ENCODE data around the gene CFAP100.

Gene CFAP100

GRCh38 chr3:126468028-126468891 lies 73.6 kb downstream of the CFAP100 start:
- Histone ChIP-seq H3K27me3 (ENCODE audit: control insufficient read depth, insufficient read depth, low read length) (no peaks in the 10 kb centered on the region), H3K27ac (ENCODE audit: low read depth, low read length) (no peak overlapping the region), H3K9ac (ENCODE audit: low read depth, low read length) (no peak overlapping the region), H3K36me3 (ENCODE audit: control insufficient read depth, insufficient read depth, low read length) (peaks cover 91% of the 10 kb centered on the region), H3K4me1 (ENCODE audit: control insufficient read depth, insufficient read depth, low read length) (peaks cover 8% of the 10 kb centered on the region), H3K4me3 (ENCODE audit: low read depth, low read length) (no peak overlapping the region), H3K9me3 (ENCODE audit: control insufficient read depth, insufficient read depth, low read length) (no peaks in the 10 kb centered on the region)

GRCh38 chr3:126469479-126469878 lies 74.8 kb downstream of the CFAP100 start:
- H3K36me3 ChIP-seq (ENCODE audit: control insufficient read depth, insufficient read depth, low read length), result peaks cover 79% of the 10 kb centered on the region
- no peak overlapping the region for H3K27ac ChIP-seq (ENCODE audit: low read depth, low read length)
- no peaks in the 10 kb centered on the region for H3K27me3 ChIP-seq (ENCODE audit: control insufficient read depth, insufficient read depth, low read length)
- H3K9me3 ChIP-seq (ENCODE audit: control insufficient read depth, insufficient read depth, low read length), result no peaks in the 10 kb centered on the region
- no peak overlapping the region for H3K4me3 ChIP-seq (ENCODE audit: low read depth, low read length)
- no peak overlapping the region for H3K9ac ChIP-seq (ENCODE audit: low read depth, low read length)
- peaks cover 14% of the 10 kb centered on the region for H3K4me1 ChIP-seq (ENCODE audit: control insufficient read depth, insufficient read depth, low read length)

GRCh38 chr3:126472277-126473006 lies 77.7 kb downstream of the CFAP100 start:
- peaks cover 23% of the 10 kb centered on the region for H3K4me1 ChIP-seq (ENCODE audit: control insufficient read depth, insufficient read depth, low read length)
- no peaks in the 10 kb centered on the region for H3K27me3 ChIP-seq (ENCODE audit: control insufficient read depth, insufficient read depth, low read length)
- no peaks in the 10 kb centered on the region for H3K9me3 ChIP-seq (ENCODE audit: control insufficient read depth, insufficient read depth, low read length)
- H3K4me3 ChIP-seq (ENCODE audit: low read depth, low read length), result no peak overlapping the region
- peaks cover 50% of the 10 kb centered on the region for H3K36me3 ChIP-seq (ENCODE audit: control insufficient read depth, insufficient read depth, low read length)
- H3K9ac ChIP-seq (ENCODE audit: low read depth, low read length), result no peak overlapping the region
- no peak overlapping the region for H3K27ac ChIP-seq (ENCODE audit: low read depth, low read length)

GRCh38 chr3:126473292-126474168 lies 78.8 kb downstream of the CFAP100 start:
- H3K36me3 ChIP-seq (ENCODE audit: control insufficient read depth, insufficient read depth, low read length), result peaks cover 39% of the 10 kb centered on the region
- no peak overlapping the region for H3K9ac ChIP-seq (ENCODE audit: low read depth, low read length)
- peaks cover 23% of the 10 kb centered on the region for H3K4me1 ChIP-seq (ENCODE audit: control insufficient read depth, insufficient read depth, low read length)
- no peak overlapping the region for H3K4me3 ChIP-seq (ENCODE audit: low read depth, low read length)
- H3K9me3 ChIP-seq (ENCODE audit: control insufficient read depth, insufficient read depth, low read length), result no peaks in the 10 kb centered on the region
- no peaks in the 10 kb centered on the region for H3K27me3 ChIP-seq (ENCODE audit: control insufficient read depth, insufficient read depth, low read length)
- H3K27ac ChIP-seq (ENCODE audit: low read depth, low read length), result no peak overlapping the region

GRCh38 chr3:126474498-126475412 lies 80.0 kb downstream of the CFAP100 start:
- Histone ChIP-seq H3K4me1 (ENCODE audit: control insufficient read depth, insufficient read depth, low read length) (peaks cover 23% of the 10 kb centered on the region), H3K9me3 (ENCODE audit: control insufficient read depth, insufficient read depth, low read length) (no peaks in the 10 kb centered on the region), H3K9ac (ENCODE audit: low read depth, low read length) (peak overlapping the region; percentile 32), H3K36me3 (ENCODE audit: control insufficient read depth, insufficient read depth, low read length) (peaks cover 26% of the 10 kb centered on the region), H3K4me3 (ENCODE audit: low read depth, low read length) (peak overlapping the region; percentile 78), H3K27ac (ENCODE audit: low read depth, low read length) (peak overlapping the region; percentile 79), H3K27me3 (ENCODE audit: control insufficient read depth, insufficient read depth, low read length) (no peaks in the 10 kb centered on the region)

- Histone ChIP-seq H3K4me1 (ENCODE audit: control insufficient read depth, insufficient read depth, low read length) (peaks cover 23% of the 10 kb centered on the region), H3K36me3 (ENCODE audit: control insufficient read depth, insufficient read depth, low read length) (peaks cover 18% of the 10 kb centered on the region), H3K4me3 (ENCODE audit: low read depth, low read length) (peak within 1 kb of the TSS; percentile 85), H3K27ac (ENCODE audit: low read depth, low read length) (peak within 1 kb of the TSS; percentile 79), H3K9ac (ENCODE audit: low read depth, low read length) (peak within 1 kb of the TSS; percentile 85), H3K27me3 (ENCODE audit: control insufficient read depth, insufficient read depth, low read length) (no peaks in the 10 kb centered on the region), H3K9me3 (ENCODE audit: control insufficient read depth, insufficient read depth, low read length) (no peaks in the 10 kb centered on the region)
Measured at GRCh38 chr3:126475413-126476114, 80.9 kb downstream of the CFAP100 start, which contains the start of gene ZXDC. Gene ZXDC, minus strand, starts transcription at chr3:126475891. Its CDS starts 26 bp downstream, at chr3:126475865.

- no peaks in the 10 kb centered on the region for H3K27me3 ChIP-seq (ENCODE audit: control insufficient read depth, insufficient read depth, low read length)
- no peaks in the 10 kb centered on the region for H3K9me3 ChIP-seq (ENCODE audit: control insufficient read depth, insufficient read depth, low read length)
- peaks cover 23% of the 10 kb centered on the region for H3K4me1 ChIP-seq (ENCODE audit: control insufficient read depth, insufficient read depth, low read length)
- peaks cover 10% of the 10 kb centered on the region for H3K36me3 ChIP-seq (ENCODE audit: control insufficient read depth, insufficient read depth, low read length)
- H3K4me3 ChIP-seq (ENCODE audit: low read depth, low read length), result peak overlapping the region; percentile 85
- H3K27ac ChIP-seq (ENCODE audit: low read depth, low read length), result peak overlapping the region; percentile 67
- peak overlapping the region; percentile 83 for H3K9ac ChIP-seq (ENCODE audit: low read depth, low read length)
Measured at GRCh38 chr3:126476166-126477060, 81.7 kb downstream of the CFAP100 start.

- Histone ChIP-seq H3K9me3 (ENCODE audit: control insufficient read depth, insufficient read depth, low read length) (no peaks in the 10 kb centered on the region), H3K36me3 (ENCODE audit: control insufficient read depth, insufficient read depth, low read length) (peaks cover 4% of the 10 kb centered on the region), H3K4me3 (ENCODE audit: low read depth, low read length) (no peak overlapping the region), H3K27ac (ENCODE audit: low read depth, low read length) (no peak overlapping the region), H3K27me3 (ENCODE audit: control insufficient read depth, insufficient read depth, low read length) (no peaks in the 10 kb centered on the region), H3K9ac (ENCODE audit: low read depth, low read length) (no peak overlapping the region), H3K4me1 (ENCODE audit: control insufficient read depth, insufficient read depth, low read length) (peaks cover 23% of the 10 kb centered on the region)
Measured at GRCh38 chr3:126477061-126477380, 82.3 kb downstream of the CFAP100 start.

Data from HUES48 (cell line).